Smooth muscle cell (in vitro differentiated cells): ENCODE data around the gene DTL. TPM values are rescaled to one million over a fixed set of nuclear protein-coding genes. Genes with fewer than 3 reads are reported as not detected.

Experiments
- DNase-seq: peaks from one replicate; lab custom pipeline; 2025; ENCODE audit not compliant: unreplicated experiment; lab: John Stamatoyannopoulos, UW
- H2AFZ ChIP-seq: fragments of 200-600 bp; sonication (generic); 2 replicates; pipeline ENCODE4 v1.6.0; 2016; ENCODE audit warnings: antibody characterized with exemption, low read depth, mild to moderate bottlenecking
- H3F3A ChIP-seq: fragments of 200-600 bp; sonication (generic); 2 replicates; pipeline ENCODE4 v1.6.0; 2017; ENCODE audit warnings: antibody characterized with exemption, low read depth
- H3K27ac ChIP-seq: fragments of 200-600 bp; sonication (generic); 2 replicates; pipeline ENCODE4 v1.5.1; 2016; ENCODE audit warnings: low read depth, mild to moderate bottlenecking
- H3K27me3 ChIP-seq: fragments of 200-600 bp; sonication (generic); 2 replicates; pipeline ENCODE4 v1.6.1; 2016; ENCODE audit warnings: low read depth, mild to moderate bottlenecking
- H3K36me3 ChIP-seq: fragments of 200-600 bp; sonication (generic); 2 replicates; pipeline ENCODE4 v1.5.1; 2016; ENCODE audit warnings: low read depth
- H3K4me1 ChIP-seq: fragments of 200-600 bp; sonication (generic); 2 replicates; pipeline ENCODE4 v1.5.1; 2016; ENCODE audit warnings: low read depth
- H3K4me2 ChIP-seq: fragments of 200-600 bp; sonication (generic); 2 replicates; pipeline ENCODE4 v1.6.0; 2016; ENCODE audit warnings: mild to moderate bottlenecking
- H3K4me3 ChIP-seq: fragments of 200-600 bp; sonication (generic); 2 replicates; pipeline ENCODE4 v1.5.1; 2016; ENCODE audit warnings: mild to moderate bottlenecking
- H3K79me2 ChIP-seq: fragments of 200-600 bp; sonication (generic); 2 replicates; pipeline ENCODE4 v1.6.0; 2016; ENCODE audit warnings: low read depth, mild to moderate bottlenecking
- H3K9ac ChIP-seq: fragments of 200-600 bp; sonication (generic); 2 replicates; pipeline ENCODE4 v1.6.0; 2016; ENCODE audit warnings: low read depth
- H3K9me3 ChIP-seq: fragments of 200-600 bp; sonication (generic); replicated peaks from 2 replicates; pipeline ENCODE4 v1.5.1; 2016; ENCODE audit warnings: low read depth
- H4K20me1 ChIP-seq: fragments of 200-600 bp; sonication (generic); 2 replicates; pipeline ENCODE4 v1.6.0; 2016; ENCODE audit warnings: low read depth
- CTCF ChIP-seq: fragments of 200-600 bp; sonication (generic); IDR thresholded peaks from 2 replicates; pipeline ENCODE4 v1.5.1; 2017; ENCODE audit warnings: borderline replicate concordance, mild to moderate bottlenecking, antibody characterized with exemption; ENCODE audit not compliant: insufficient read depth, poor library complexity, severe bottlenecking
- WGBS: methylation state at CpG from one replicate; pipeline ENCODE4 v1.1.7; 2016; ENCODE audit warnings: low lambda C conversion rate; 5-methylcytosine and 5-hydroxymethylcytosine counted together
- polyA plus RNA-seq: library from polyadenylated mRNA; unstranded; fragments of >200 nt; fragmentation: Nextera tagmentation; extraction: Ambion mirVana; gene quantifications from 2 replicates; pipeline ENCODE4 v1.2.1, GENCODE V29; 2016
- total RNA-seq: library from RNA; depleted of rRNA; stranded (reverse); fragments of >200 nt; gene quantifications from 2 replicates; pipeline ENCODE4 v1.2.3, GENCODE V29; 2014

DTL gene
- total and polyA plus RNA-seq, 2 experiments from 2014 or later: 9.7 to 12.7 TPM

DNA sequence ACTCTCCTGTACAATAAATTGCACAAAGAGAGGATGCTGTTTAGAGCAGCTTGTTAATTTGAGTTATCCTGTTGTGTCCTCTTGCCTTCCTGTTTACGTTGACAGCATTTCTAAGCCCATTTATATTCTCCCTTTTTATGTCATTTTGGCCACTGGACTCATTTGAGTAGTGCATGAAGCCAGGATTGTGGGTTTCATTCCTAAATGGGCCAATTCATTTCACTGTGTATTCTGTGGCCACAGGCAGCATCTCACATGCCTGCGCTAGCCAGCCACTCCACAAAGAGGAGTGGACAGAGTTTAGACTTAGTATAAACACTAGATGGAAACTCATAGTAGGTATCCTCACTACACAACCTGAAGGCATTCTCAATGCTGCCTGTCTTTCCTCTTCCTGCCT is 73.4 kb downstream of the DTL start:
- Histone ChIP-seq H3K4me3 (no peak overlapping the region), H3K4me1 (no peaks in the 10 kb centered on the region), H3K27me3 (no peaks in the 10 kb centered on the region), H3K36me3 (no peaks in the 10 kb centered on the region), H3K9ac (no peak overlapping the region), H3K79me2 (no peaks in the 10 kb centered on the region), H3F3A (no peaks in the 10 kb centered on the region), H3K4me2 (no peak overlapping the region), H2AFZ (no peak overlapping the region), H4K20me1 (no peaks in the 10 kb centered on the region), H3K9me3 (no peaks in the 10 kb centered on the region), H3K27ac (no peak overlapping the region)
- WGBS: 98% methylated on average over 2 of the region's 2 CpGs
- TF ChIP-seq CTCF: no peak
- DNase-seq: no peak

DNA sequence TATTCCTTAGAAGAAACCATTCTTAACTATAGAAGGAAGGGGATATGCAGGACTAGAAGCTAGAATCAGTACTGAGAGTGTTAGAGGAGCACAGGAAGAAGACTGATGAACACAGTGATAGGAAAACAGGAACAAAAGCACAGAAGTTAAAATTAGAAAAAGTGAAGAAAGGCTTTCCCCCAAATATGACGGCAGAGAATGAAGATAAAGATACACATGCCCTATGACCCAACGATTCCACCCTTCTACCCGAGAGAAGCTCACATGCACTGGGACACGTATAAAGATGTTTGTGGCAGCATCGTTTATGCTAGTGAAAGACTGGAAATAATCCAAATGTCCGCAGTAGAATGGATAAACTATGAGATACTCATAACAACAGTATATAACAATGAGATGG is 74.2 kb downstream of the DTL start:
- Histone ChIP-seq H2AFZ (no peak overlapping the region), H3K4me1 (no peaks in the 10 kb centered on the region), H3K4me2 (no peak overlapping the region), H4K20me1 (no peaks in the 10 kb centered on the region), H3K36me3 (no peaks in the 10 kb centered on the region), H3K9me3 (no peaks in the 10 kb centered on the region), H3K27me3 (no peaks in the 10 kb centered on the region), H3K79me2 (no peaks in the 10 kb centered on the region), H3F3A (no peaks in the 10 kb centered on the region), H3K4me3 (no peak overlapping the region), H3K27ac (no peak overlapping the region), H3K9ac (no peak overlapping the region)
- no peak for TF ChIP-seq CTCF
- WGBS: 93% methylated on average over 6 of the region's 6 CpGs
- no peak for DNase-seq

DNA sequence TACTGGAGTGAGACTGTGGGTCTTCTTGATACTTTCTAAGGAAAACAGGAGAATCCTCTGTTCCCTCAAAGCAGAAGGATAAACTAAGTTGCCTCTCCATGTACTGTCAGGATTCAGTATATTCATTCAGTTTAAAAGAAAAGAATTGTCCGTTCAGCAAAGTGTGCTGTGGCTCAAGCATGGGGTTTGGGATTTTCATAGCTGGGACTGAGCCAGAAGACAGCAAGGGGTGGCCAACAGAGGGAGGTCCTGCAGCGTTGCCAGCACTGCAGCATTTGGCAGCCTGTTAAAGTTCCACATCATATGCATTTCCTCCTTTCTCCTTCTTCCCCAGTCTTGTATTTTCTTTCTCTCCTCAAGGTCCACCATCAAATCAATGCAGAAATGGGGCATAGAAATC is 75.1 kb downstream of the DTL start:
- no peaks in the 10 kb centered on the region for H3K4me1 ChIP-seq
- H3F3A ChIP-seq: no peaks in the 10 kb centered on the region
- H3K4me3 ChIP-seq: no peak overlapping the region
- 63% methylated on average over 2 of the region's 2 CpGs for WGBS
- no peak overlapping the region for H2AFZ ChIP-seq
- no peaks in the 10 kb centered on the region for H3K27me3 ChIP-seq
- no peaks in the 10 kb centered on the region for H3K36me3 ChIP-seq
- no peak for DNase-seq
- no peaks in the 10 kb centered on the region for H4K20me1 ChIP-seq
- no peaks in the 10 kb centered on the region for H3K9me3 ChIP-seq
- H3K27ac ChIP-seq: no peak overlapping the region
- no peak for TF ChIP-seq CTCF
- H3K4me2 ChIP-seq: no peak overlapping the region
- no peaks in the 10 kb centered on the region for H3K79me2 ChIP-seq
- no peak overlapping the region for H3K9ac ChIP-seq

DNA sequence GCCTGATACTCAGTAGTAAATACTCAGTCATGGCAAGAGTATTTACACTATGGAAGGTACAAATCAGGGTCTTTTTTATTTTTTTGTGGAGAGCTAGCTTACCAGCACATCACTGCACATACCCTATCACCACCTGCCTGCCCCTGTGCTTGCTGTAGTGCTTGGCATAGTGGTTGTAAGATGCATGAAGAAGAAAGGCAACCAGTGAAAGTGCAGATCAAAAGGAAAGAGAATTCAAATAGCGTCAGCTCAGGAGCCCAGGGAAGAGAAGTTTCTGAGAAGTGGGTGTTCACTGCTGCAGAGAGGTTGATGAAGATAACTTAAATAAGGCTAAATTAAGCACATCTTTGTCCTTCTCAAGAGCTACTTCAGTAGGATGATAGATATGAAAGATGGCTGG is 76.0 kb downstream of the DTL start:
- no peak for DNase-seq
- Histone ChIP-seq H3K36me3 (no peaks in the 10 kb centered on the region), H2AFZ (no peak overlapping the region), H3K27ac (no peak overlapping the region), H3K4me2 (no peak overlapping the region), H3F3A (no peaks in the 10 kb centered on the region), H3K4me3 (no peak overlapping the region), H3K79me2 (no peaks in the 10 kb centered on the region), H3K4me1 (no peaks in the 10 kb centered on the region), H3K9me3 (no peaks in the 10 kb centered on the region), H4K20me1 (no peaks in the 10 kb centered on the region), H3K27me3 (no peaks in the 10 kb centered on the region), H3K9ac (no peak overlapping the region)
- no peak for TF ChIP-seq CTCF
- WGBS: 100% methylated on average over 1 of the region's 1 CpG
